Measurements from ENCODE around the gene SGCD. TPM values are rescaled to one million over a fixed set of nuclear protein-coding genes. Genes with fewer than 3 reads are reported as not detected.

Gene SGCD
- total RNA-seq, 1 experiment from 2014 or later: not detected

DNA sequence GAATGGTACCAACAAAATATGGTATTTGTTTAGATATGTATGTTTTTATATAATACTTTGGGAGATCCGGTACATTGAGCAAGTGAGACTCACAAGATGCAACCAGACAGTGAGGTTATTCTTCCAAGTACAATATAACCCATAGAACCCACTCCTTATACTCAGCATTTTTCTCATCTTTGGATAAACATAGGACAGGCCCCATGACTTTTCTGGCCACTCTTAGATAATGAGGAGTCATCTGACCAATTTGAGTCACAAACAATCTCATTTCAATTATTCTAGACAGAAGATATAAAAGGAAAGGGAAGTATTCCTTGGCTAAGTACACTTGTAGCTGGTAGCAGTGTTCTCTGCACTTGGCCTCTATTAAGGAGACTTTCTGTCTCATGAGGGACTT is 150.2 kb downstream of the SGCD start:
- Histone ChIP-seq H3K4me1 (ENCODE audit: control insufficient read depth, insufficient read depth, low read length) (no peaks in the 10 kb centered on the region), H3K4me3 (ENCODE audit: low read depth in 2 of 2, low read length in 2 of 2) (no peak overlapping the region), H3K27me3 (ENCODE audit: control insufficient read depth, insufficient read depth, low read length) (no peaks in the 10 kb centered on the region), H3K27ac (ENCODE audit: low read length) (no peak overlapping the region), H3K36me3 (ENCODE audit: control insufficient read depth, insufficient read depth, low read length) (no peaks in the 10 kb centered on the region), H3K9me3 (ENCODE audit: control insufficient read depth, insufficient read depth, low read depth, low read length) (no peaks in the 10 kb centered on the region)
- ATAC-seq: no peak
- ChIA-PET CTCF (interaction anchor here (0.6 kb wide), 1 partner anchor 331 kb away, joined by 10 read pairs; no protein-coding TSS in a partner anchor), POLR2A (no interaction called here)
- intact Hi-C loops (cut with micrococcal nuclease; ENCODE audit: unreplicated experiment): no loop called here
- no TSS peak for BruUV-seq (replicated peaks)
- in situ Hi-C loops (cut with HindIII; ENCODE audit: low pct_unique_long_range_greater_than_20kb, low sequenced_read_pairs): no loop called here
- DNase-seq (ENCODE audit: low read depth, low spot score): no peak
- TF ChIP-seq, protein P1, sequence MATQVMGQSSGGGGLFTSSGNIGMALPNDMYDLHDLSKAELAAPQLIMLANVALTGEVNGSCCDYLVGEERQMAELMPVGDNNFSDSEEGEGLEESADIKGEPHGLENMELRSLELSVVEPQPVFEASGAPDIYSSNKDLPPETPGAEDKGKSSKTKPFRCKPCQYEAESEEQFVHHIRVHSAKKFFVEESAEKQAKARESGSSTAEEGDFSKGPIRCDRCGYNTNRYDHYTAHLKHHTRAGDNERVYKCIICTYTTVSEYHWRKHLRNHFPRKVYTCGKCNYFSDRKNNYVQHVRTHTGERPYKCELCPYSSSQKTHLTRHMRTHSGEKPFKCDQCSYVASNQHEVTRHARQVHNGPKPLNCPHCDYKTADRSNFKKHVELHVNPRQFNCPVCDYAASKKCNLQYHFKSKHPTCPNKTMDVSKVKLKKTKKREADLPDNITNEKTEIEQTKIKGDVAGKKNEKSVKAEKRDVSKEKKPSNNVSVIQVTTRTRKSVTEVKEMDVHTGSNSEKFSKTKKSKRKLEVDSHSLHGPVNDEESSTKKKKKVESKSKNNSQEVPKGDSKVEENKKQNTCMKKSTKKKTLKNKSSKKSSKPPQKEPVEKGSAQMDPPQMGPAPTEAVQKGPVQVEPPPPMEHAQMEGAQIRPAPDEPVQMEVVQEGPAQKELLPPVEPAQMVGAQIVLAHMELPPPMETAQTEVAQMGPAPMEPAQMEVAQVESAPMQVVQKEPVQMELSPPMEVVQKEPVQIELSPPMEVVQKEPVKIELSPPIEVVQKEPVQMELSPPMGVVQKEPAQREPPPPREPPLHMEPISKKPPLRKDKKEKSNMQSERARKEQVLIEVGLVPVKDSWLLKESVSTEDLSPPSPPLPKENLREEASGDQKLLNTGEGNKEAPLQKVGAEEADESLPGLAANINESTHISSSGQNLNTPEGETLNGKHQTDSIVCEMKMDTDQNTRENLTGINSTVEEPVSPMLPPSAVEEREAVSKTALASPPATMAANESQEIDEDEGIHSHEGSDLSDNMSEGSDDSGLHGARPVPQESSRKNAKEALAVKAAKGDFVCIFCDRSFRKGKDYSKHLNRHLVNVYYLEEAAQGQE (IDR thresholded peaks at IDR 0.05; ENCODE audit: insufficient read depth in 1 of 2, low read depth in 2 of 2, low read length in 1 of 2): no peak
- TF ChIP-seq TCF7L2 (IDR thresholded peaks at IDR 0.05; ENCODE audit: low read depth, low read length): no peak
- TF ChIP-seq POLR2AphosphoS5 (IDR thresholded peaks at IDR 0.05; ENCODE audit: low read depth, low read length): no peak
- TF ChIP-seq, protein P2, sequence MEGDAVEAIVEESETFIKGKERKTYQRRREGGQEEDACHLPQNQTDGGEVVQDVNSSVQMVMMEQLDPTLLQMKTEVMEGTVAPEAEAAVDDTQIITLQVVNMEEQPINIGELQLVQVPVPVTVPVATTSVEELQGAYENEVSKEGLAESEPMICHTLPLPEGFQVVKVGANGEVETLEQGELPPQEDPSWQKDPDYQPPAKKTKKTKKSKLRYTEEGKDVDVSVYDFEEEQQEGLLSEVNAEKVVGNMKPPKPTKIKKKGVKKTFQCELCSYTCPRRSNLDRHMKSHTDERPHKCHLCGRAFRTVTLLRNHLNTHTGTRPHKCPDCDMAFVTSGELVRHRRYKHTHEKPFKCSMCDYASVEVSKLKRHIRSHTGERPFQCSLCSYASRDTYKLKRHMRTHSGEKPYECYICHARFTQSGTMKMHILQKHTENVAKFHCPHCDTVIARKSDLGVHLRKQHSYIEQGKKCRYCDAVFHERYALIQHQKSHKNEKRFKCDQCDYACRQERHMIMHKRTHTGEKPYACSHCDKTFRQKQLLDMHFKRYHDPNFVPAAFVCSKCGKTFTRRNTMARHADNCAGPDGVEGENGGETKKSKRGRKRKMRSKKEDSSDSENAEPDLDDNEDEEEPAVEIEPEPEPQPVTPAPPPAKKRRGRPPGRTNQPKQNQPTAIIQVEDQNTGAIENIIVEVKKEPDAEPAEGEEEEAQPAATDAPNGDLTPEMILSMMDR (IDR thresholded peaks at IDR 0.05): no peak
- no peak for TF ChIP-seq SIN3A (IDR thresholded peaks at IDR 0.05; ENCODE audit: borderline replicate concordance, insufficient read depth, low read depth, low read length)

DNA sequence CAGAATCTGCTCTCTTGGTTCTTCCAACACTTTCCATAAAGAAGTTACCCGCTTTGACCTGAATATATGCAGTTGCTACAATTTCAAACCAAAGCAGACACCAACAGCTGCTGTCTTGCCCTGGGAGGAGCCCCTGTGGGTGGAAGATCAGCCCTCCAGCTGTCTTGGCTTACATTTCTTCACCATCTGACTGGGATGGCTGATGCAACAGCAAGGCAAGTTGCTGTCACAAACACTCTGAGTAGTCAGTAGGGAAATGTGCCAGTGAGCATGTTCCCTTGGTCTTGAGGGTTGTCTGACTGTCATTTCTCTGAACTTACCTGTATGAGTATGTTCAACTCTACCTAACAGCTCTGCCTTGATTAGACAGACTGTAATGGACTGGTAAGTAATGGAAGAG is 152.9 kb downstream of the SGCD start:
- DNase-seq (ENCODE audit: low read depth, low spot score): no peak
- no peak overlapping the region for H3K4me3 ChIP-seq (ENCODE audit: low read depth in 2 of 2, low read length in 2 of 2)

More for the DNA sequence above, 152.9 kb downstream of the SGCD start:
- no peaks in the 10 kb centered on the region for H3K36me3 ChIP-seq (ENCODE audit: control insufficient read depth, insufficient read depth, low read length)
- no TSS peak for BruUV-seq (replicated peaks)
- TF ChIP-seq, protein P1 (IDR thresholded peaks at IDR 0.05; ENCODE audit: insufficient read depth in 1 of 2, low read depth in 2 of 2, low read length in 1 of 2): no peak
- TF ChIP-seq, protein P2 (IDR thresholded peaks at IDR 0.05): no peak
- TF ChIP-seq POLR2AphosphoS5 (IDR thresholded peaks at IDR 0.05; ENCODE audit: low read depth, low read length): no peak
- TF ChIP-seq SIN3A (IDR thresholded peaks at IDR 0.05; ENCODE audit: borderline replicate concordance, insufficient read depth, low read depth, low read length): no peak
- TF ChIP-seq TCF7L2 (IDR thresholded peaks at IDR 0.05; ENCODE audit: low read depth, low read length): no peak
- ChIA-PET CTCF (no interaction called here), POLR2A (no interaction called here)
- intact Hi-C loops (cut with micrococcal nuclease; ENCODE audit: unreplicated experiment) (no loop called here), in situ Hi-C loops (cut with HindIII; ENCODE audit: low pct_unique_long_range_greater_than_20kb, low sequenced_read_pairs) (no loop called here)
- ATAC-seq: no peak
- H3K4me1 ChIP-seq (ENCODE audit: control insufficient read depth, insufficient read depth, low read length): no peaks in the 10 kb centered on the region
- H3K27ac ChIP-seq (ENCODE audit: low read length): no peak overlapping the region
- no peaks in the 10 kb centered on the region for H3K27me3 ChIP-seq (ENCODE audit: control insufficient read depth, insufficient read depth, low read length)
- H3K9me3 ChIP-seq (ENCODE audit: control insufficient read depth, insufficient read depth, low read depth, low read length): no peaks in the 10 kb centered on the region

Measured in Panc1 (cell line).